ENCODE measurements around the gene VWF.

GRCh38 chr12:5904441-5904840 is 220.0 kb downstream of the VWF start:
- TF ChIP-seq EZH2 (IDR thresholded peaks at IDR 0.05) (no peak), POLR2AphosphoS5 (IDR thresholded peaks at IDR 0.05; ENCODE audit: borderline replicate concordance, low read depth, low read length) (no peak)
